Inflammatory macrophage treated with lipopolysaccharide for 4 hours (primary cell): ENCODE data around the gene EFNA5.

Experiments
- DNase-seq: peaks from one replicate; pipeline ENCODE4 v3.0.0-alpha.2; 2020

Gene EFNA5

GRCh38 chr5:107601076-107601475 lies 69.7 kb downstream of the EFNA5 start:
- DNase-seq, result no peak

GRCh38 chr5:107598958-107599357 lies 71.8 kb downstream of the EFNA5 start:
- no peak for DNase-seq

GRCh38 chr5:107597803-107598202 lies 72.9 kb downstream of the EFNA5 start:
- DNase-seq, result no peak

GRCh38 chr5:107597247-107597646 lies 73.5 kb downstream of the EFNA5 start:
- DNase-seq, result no peak

GRCh38 chr5:107594253-107595045 lies 76.3 kb downstream of the EFNA5 start:
- no peak for DNase-seq

- DNase-seq, result no peak
These were observed 77.7 kb downstream of the EFNA5 start for GRCh38 chr5:107593009-107593408.

GRCh38 chr5:107592515-107592914 lies 78.2 kb downstream of the EFNA5 start:
- no peak for DNase-seq

- no peak for DNase-seq
These were observed 80.1 kb downstream of the EFNA5 start for GRCh38 chr5:107590686-107591085.

GRCh38 chr5:107589520-107590193 lies 81.1 kb downstream of the EFNA5 start:
- no peak for DNase-seq

GRCh38 chr5:107582625-107583024 lies 88.1 kb downstream of the EFNA5 start:
- DNase-seq, result no peak

GRCh38 chr5:107580889-107581820 lies 89.6 kb downstream of the EFNA5 start:
- DNase-seq, result no peak

GRCh38 chr5:107578051-107578635 lies 92.6 kb downstream of the EFNA5 start:
- DNase-seq, result no peak

- no peak for DNase-seq
These were observed 93.3 kb downstream of the EFNA5 start for GRCh38 chr5:107577394-107577950.

GRCh38 chr5:107576736-107577393 lies 93.9 kb downstream of the EFNA5 start:
- DNase-seq, result no peak

GRCh38 chr5:107576155-107576554 lies 94.6 kb downstream of the EFNA5 start:
- DNase-seq, result no peak

GRCh38 chr5:107574287-107574686 lies 96.5 kb downstream of the EFNA5 start:
- no peak for DNase-seq

GRCh38 chr5:107572715-107573368 lies 97.9 kb downstream of the EFNA5 start:
- DNase-seq, result no peak

- DNase-seq, result peak; percentile 83
These were observed 98.9 kb downstream of the EFNA5 start for GRCh38 chr5:107571621-107572536.

- peak; percentile 5 for DNase-seq
These were observed 99.8 kb downstream of the EFNA5 start for GRCh38 chr5:107570805-107571531.

- no peak for DNase-seq
These were observed 100.6 kb downstream of the EFNA5 start for GRCh38 chr5:107570181-107570580.
